Myocyte (in vitro differentiated cells): ENCODE results near the gene PHIP. TPM values are rescaled to one million over a fixed set of nuclear protein-coding genes. Genes with fewer than 3 reads are reported as not detected.

Source experiments
- DNase-seq: peaks from one replicate; pipeline ENCODE4 v3.0.0-alpha.2; 2012; ENCODE audit warnings: low read depth
- total RNA-seq: library from RNA; depleted of rRNA; stranded (reverse); fragments of >200 nt; gene quantifications from 2 replicates; pipeline ENCODE4 v1.2.3, GENCODE V29; 2014

The PHIP gene
- total RNA-seq, 1 donor from 2014 or later: 15.7 TPM

- no peak for DNase-seq
These were observed 6.5 kb downstream of the PHIP start for GRCh38 chr6:79071547-79071946.

GRCh38 chr6:79070206-79070825 lies 7.7 kb downstream of the PHIP start:
- DNase-seq: peak; percentile 15

GRCh38 chr6:79066828-79067227 lies 11.2 kb downstream of the PHIP start:
- no peak for DNase-seq

DNA sequence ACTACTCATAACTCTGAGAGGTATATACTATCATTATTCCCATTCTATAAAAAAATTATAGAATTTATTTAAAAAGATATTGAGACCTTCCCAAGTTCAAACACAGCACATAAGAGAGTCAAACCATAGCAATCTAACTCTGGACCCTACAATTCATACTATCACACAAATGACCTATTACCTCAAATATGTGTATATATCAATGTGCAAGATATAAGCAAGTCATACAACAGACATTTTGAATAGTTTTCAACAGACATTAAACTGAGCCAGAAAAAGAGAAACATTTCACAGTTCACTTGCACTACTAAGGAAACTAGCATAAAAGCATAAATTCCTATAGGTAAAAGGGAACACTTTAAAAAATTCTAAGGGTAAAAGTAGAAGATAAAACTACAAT lies 11.7 kb downstream of the PHIP start:
- DNase-seq: no peak

- DNase-seq: no peak
These were observed 12.8 kb downstream of the PHIP start for GRCh38 chr6:79065232-79065631.

GRCh38 chr6:79064635-79065034 lies 13.4 kb downstream of the PHIP start:
- no peak for DNase-seq

DNA sequence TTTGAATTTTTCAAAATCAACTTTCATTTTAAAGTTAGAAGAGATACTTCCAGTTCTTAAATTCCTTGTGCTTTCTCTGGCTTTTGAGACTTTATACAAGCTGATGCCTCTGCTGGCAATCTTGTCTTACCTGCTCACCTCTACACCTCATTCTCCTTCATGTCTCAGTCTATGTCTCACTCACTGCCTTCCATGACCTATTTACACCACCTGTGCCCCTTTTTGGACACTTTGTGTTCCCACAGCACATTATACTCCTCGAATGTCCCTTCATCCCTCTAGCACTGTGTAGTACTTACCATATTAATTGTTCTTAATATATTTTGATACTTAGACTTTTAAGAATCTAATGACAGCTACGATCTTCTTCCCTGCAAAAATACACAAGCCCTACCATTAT lies 15.3 kb downstream of the PHIP start:
- DNase-seq: no peak

GRCh38 chr6:79057746-79058145 lies 20.3 kb downstream of the PHIP start:
- no peak for DNase-seq

- DNase-seq: no peak
These were observed 21.8 kb downstream of the PHIP start for GRCh38 chr6:79056226-79056625.

GRCh38 chr6:79048611-79049010 lies 29.4 kb downstream of the PHIP start:
- peak; percentile 32 for DNase-seq

- no peak for DNase-seq
These were observed 31.0 kb downstream of the PHIP start for GRCh38 chr6:79047072-79047471.

- no peak for DNase-seq
These were observed 32.1 kb downstream of the PHIP start for GRCh38 chr6:79045966-79046365.

- no peak for DNase-seq
These were observed 35.3 kb downstream of the PHIP start for GRCh38 chr6:79042799-79043126.

DNA sequence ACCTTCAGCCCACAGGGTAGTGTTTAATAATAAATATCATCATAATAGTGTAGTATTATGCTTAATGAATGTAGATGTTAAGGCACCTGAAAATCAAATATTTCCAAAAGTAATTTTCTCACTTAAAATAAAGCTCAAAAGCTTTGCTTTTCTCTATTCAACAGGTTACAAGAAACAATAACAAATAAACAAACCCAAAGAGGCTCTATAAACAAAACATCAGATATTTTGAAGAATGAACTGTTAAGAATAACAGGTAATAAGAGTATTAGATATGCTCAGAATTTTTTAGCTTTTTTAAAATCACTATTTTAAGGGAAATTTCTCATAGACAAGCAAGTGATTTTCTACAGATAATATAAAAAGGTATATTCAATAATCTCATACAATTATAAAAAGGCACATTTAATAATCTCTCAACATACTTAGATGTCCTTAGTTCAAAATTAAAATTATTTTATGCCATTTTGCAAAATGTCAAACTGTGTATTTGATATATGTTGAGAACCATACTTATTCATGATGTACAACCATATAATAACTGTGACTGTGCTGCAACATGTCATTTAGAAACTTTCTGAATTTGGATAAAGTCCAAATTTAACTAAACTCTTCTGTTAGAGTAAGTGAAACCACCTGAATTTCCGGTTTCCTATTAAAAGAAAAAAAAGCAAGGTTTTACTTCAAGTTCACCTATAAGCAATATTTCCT lies 35.8 kb downstream of the PHIP start:
- DNase-seq: no peak

GRCh38 chr6:79040083-79040482 lies 38.0 kb downstream of the PHIP start:
- DNase-seq: peak; percentile 11

DNA sequence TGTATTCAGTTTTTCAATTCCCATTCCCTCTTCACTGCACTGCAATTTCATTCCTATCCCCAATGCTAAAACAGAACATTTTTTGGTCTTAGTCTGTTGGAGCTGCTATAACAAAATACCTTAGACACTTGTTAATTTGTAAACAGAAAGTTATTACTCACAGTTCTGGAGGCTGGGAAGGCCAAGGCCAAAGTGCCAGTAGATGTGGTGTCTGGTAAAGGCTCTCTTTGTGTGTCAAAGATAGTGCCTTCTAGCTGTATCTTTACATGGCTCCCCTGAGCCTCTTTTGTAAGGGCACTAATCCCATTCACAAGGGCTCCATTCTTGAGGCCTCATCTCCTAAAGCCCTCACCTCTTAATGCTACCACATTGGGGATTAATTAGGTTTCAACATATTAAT lies 40.0 kb downstream of the PHIP start:
- no peak for DNase-seq

DNA sequence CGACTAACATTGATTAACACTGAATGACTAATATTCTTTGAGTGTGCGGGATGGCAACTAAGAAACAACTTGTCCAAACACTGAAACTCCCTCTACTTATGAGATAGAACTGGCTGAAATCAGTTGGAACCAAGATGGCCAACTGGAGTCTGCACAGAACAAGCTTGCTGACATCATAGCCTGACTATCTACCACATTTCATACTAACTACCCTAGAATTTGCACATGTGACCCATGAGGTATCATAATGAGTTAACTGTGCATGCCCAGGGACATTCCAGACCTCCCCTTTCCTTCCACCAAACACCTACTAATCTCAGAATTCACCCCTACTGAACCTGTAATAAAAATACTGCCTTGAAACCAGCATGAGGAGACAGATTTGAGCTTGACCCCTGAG lies 43.2 kb downstream of the PHIP start:
- DNase-seq: no peak

DNA sequence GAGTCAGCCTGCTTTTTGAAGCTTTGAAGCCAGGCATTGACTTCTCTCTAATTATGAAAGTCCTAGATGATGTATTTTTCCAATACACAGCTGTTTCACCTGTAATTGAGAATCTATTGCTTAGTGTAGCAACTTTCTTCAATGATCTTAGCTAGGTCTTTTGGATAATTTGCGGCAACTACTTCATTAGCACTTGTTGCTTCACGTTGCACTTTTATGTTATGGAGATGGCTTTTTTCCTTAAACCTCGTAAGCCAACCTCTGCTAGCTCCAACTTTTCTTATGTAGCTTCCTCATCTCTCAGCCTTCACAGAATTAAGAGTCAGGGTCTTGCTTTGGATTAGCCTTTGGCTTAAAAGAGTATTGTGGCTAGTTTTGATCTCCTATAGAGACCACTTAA lies 44.8 kb downstream of the PHIP start:
- no peak for DNase-seq

DNA sequence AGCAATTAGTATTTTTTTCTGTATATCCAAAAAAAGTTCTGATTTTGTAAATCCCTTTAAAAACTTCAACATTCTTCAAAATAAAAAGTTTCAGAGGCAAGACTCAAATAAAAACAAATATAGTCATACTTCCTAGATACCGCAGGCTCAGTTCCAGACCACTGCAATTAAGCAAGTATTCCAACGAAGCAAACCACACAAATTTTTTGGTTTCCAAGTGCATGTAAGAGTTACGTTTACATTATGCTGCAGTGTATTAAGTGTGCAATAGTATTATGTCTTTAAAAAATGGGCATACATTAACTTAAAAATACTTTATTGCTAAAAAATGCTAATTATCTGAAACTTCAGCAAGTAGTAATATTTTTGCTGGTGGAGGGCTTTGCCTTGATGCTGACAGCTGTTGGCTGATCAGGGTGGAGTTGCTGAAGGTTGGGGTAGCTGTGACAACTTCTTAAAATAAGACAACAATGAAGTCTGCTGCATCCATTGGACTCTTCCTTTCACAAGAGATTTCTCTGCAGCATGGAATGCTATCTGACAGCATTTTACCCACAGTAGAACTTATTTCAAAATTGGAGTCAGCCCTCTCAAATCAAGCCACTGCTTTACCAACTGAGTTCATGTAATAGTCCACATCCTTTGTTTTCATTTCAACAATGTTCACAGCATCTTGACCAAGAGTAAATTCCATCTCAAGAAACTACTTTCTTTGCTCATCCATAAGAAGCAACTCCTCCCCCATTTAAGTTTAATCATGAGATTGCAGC lies 46.0 kb downstream of the PHIP start:
- peak; percentile 58 for DNase-seq

GRCh38 chr6:79030511-79030910 lies 47.5 kb downstream of the PHIP start:
- DNase-seq: no peak

- DNase-seq: no peak
These were observed 48.0 kb downstream of the PHIP start for GRCh38 chr6:79030023-79030422.

- DNase-seq: no peak
These were observed 49.3 kb downstream of the PHIP start for GRCh38 chr6:79028641-79029314.
